HepG2 (cell line): ENCODE results near the gene MFAP4. TPM values are rescaled to one million over a fixed set of nuclear protein-coding genes. Genes with fewer than 3 reads are reported as not detected.

ENCODE experiments used
- ASH2L ChIP-seq: fragments of 300-600, 200-600 bp; sonication (generic); IDR thresholded peaks from 2 replicates; pipeline ENCODE4 v1.7.0; 2017; ENCODE audit warnings: low read depth, mild to moderate bottlenecking, moderate library complexity, mixed read lengths, low read length; ENCODE audit not compliant: insufficient read length
- CREM ChIP-seq, 2 experiments: sonication (generic) in 1 of 2; formaldehyde crosslinking in 1 of 2; IDR thresholded peaks; 2 replicates each; pipeline versions ENCODE4 v1.4.0 to v1.6.1; 2016 to 2020; ENCODE audit warnings: antibody characterized with exemption in 1 of 2, mild to moderate bottlenecking in 1 of 2, missing genetic modification reagents in 1 of 2
- FOXK1 ChIP-seq: sonication (generic); formaldehyde crosslinking; IDR thresholded peaks from 2 replicates; pipeline ENCODE4 v1.4.0; 2020; ENCODE audit warnings: low read depth, missing genetic modification reagents, borderline replicate concordance
- FOXM1 ChIP-seq: sonication (generic); formaldehyde crosslinking; IDR thresholded peaks from 2 replicates; pipeline ENCODE4 v1.5.0; 2020; ENCODE audit warnings: missing genetic modification reagents
- FOXP4 ChIP-seq: sonication (generic); formaldehyde crosslinking; IDR thresholded peaks from 2 replicates; pipeline ENCODE4 v1.4.0; 2020; ENCODE audit warnings: missing genetic modification reagents
- MAFK ChIP-seq, 2 experiments: IDR thresholded peaks in 1 of 2; conservative IDR thresholded peaks in 1 of 2; 2 replicates each; pipeline ENCODE4 v1.6.1; 2011; ENCODE audit warnings: improper control_type of control experiment in 2 of 2, low read length in 2 of 2
- MXD1 ChIP-seq: sonication (generic); formaldehyde crosslinking; IDR thresholded peaks from 2 replicates; pipeline ENCODE4 v1.4.0; 2020; ENCODE audit warnings: mild to moderate bottlenecking, missing genetic modification reagents
- REST ChIP-seq, 2 experiments: IDR thresholded peaks; 2 replicates each; pipeline ENCODE4 v1.6.1; 2011 to 2012; ENCODE audit warnings: low read length in 2 of 2, borderline replicate concordance in 1 of 2, low read depth in 1 of 2, mild to moderate bottlenecking in 1 of 2, moderate library complexity in 1 of 2
- SOX6 ChIP-seq, 2 experiments: fragments of 450-650 bp in 1 of 2; sonication (generic) in 1 of 2; formaldehyde crosslinking in 1 of 2; IDR thresholded peaks; 2 replicates each; pipeline versions ENCODE4 v1.4.0 to v1.6.1; 2017 to 2020; ENCODE audit warnings: antibody characterized with exemption in 1 of 2, mild to moderate bottlenecking in 1 of 2, missing genetic modification reagents in 1 of 2
- ZFP62 ChIP-seq: sonication (generic); formaldehyde crosslinking; IDR thresholded peaks from 2 replicates; pipeline ENCODE4 v1.4.0; 2020; ENCODE audit warnings: missing genetic modification reagents
- ZHX1 ChIP-seq: sonication (generic); formaldehyde crosslinking; IDR thresholded peaks from 2 replicates; pipeline ENCODE4 v1.8.1; 2022; ENCODE audit warnings: low read depth, mild to moderate bottlenecking, missing genetic modification reagents
- ZIK1 ChIP-seq: sonication (generic); formaldehyde crosslinking; IDR thresholded peaks from 2 replicates; pipeline ENCODE4 v1.5.0; 2020; ENCODE audit warnings: mild to moderate bottlenecking, low read depth, missing genetic modification reagents, borderline replicate concordance
- ZMYM3 ChIP-seq: sonication (generic); formaldehyde crosslinking; IDR thresholded peaks from 2 replicates; pipeline ENCODE4 v1.5.1; 2020; ENCODE audit warnings: mild to moderate bottlenecking, missing genetic modification reagents
- ZNF143 ChIP-seq: sonication (generic); formaldehyde crosslinking; IDR thresholded peaks from 2 replicates; pipeline ENCODE4 v1.4.0; 2020; ENCODE audit warnings: missing genetic modification reagents
- ZNF264 ChIP-seq: sonication (generic); formaldehyde crosslinking; IDR thresholded peaks from 2 replicates; pipeline ENCODE4 v1.4.0; 2020; ENCODE audit warnings: missing genetic modification reagents
- ZNF512 ChIP-seq: sonication (generic); formaldehyde crosslinking; IDR thresholded peaks from 2 replicates; pipeline ENCODE4 v1.4.0; 2020; ENCODE audit warnings: mild to moderate bottlenecking, missing genetic modification reagents
- ZNF7 ChIP-seq: IDR thresholded peaks from 2 replicates; pipeline ENCODE4 v1.6.1; 2016; ENCODE audit warnings: missing biosample characterization, missing genetic modification reagents
- ZNF879 ChIP-seq: sonication (generic); formaldehyde crosslinking; IDR thresholded peaks from 2 replicates; pipeline ENCODE4 v1.8.1; 2023; ENCODE audit warnings: missing genetic modification reagents
- ZSCAN25 ChIP-seq: sonication (generic); formaldehyde crosslinking; IDR thresholded peaks from 2 replicates; pipeline ENCODE4 v1.8.0; 2022; ENCODE audit warnings: mild to moderate bottlenecking, missing genetic modification reagents
- polyA plus RNA-seq, 8 experiments: library from polyadenylated mRNA; depleted of rRNA in 3 of 8; stranded (reverse) in 7 of 8; unstranded in 1 of 8; fragments of >200 nt; fragmentation: Illumina TruSeq in 4 of 8; extraction: Trizol in 4 of 8; gene quantifications; 2 replicates each; pipeline versions ENCODE4 v1.2.1 to v1.2.3, GENCODE V29; 2011 to 2016; ENCODE audit warnings: low read depth in 4 of 8, missing spikeins in 1 of 8, mixed read lengths in 1 of 8; ENCODE audit not compliant: insufficient read depth in 1 of 8
- total RNA-seq, 5 experiments: library from RNA; depleted of rRNA; stranded (reverse); fragments of >200 nt; fragmentation: Illumina TruSeq; extraction: Trizol; gene quantifications; 2 replicates each; pipeline ENCODE4 v1.2.3, GENCODE V29; 2016; ENCODE audit warnings: low read depth in 1 of 5

MFAP4 gene
- total and polyA plus RNA-seq, 2 of the 13 experiments (the other 11 are each of a cell fraction or from before 2014, with no cell fraction given) = 0.08 TPM; not detected in 1

- TF ChIP-seq MAFK (conservative IDR thresholded peaks at IDR 0.05 in 1 of 2, IDR thresholded peaks at IDR 0.05 in 1 of 2; ENCODE audit: low read length in 2 of 2) (no peak), ZMYM3 (CRISPR knock-in tag) (no peak), ZHX1 (CRISPR knock-in tag) (0 out of 2 replicates have a peak, but pooled peaks have one; percentile 2), ZNF512 (CRISPR knock-in tag) (no peak), ZSCAN25 (CRISPR knock-in tag) (0 out of 2 replicates have a peak, but pooled peaks have one; percentile 4), ZIK1 (CRISPR knock-in tag) (no peak), FOXK1 (CRISPR knock-in tag) (no peak), FOXP4 (no peak), ZNF264 (CRISPR knock-in tag) (no peak), ZNF879 (CRISPR knock-in tag) (0 out of 2 replicates have a peak, but pooled peaks have one; percentile 18), ZNF143 (CRISPR knock-in tag) (0 out of 2 replicates have a peak, but pooled peaks have one; percentile 58), MXD1 (CRISPR knock-in tag) (no peak), ZFP62 (CRISPR knock-in tag) (no peak), SOX6 (IDR thresholded peaks at IDR 0.05) (no peak), SOX6 (CRISPR knock-in tag; IDR thresholded peaks at IDR 0.05) (no peak), FOXM1 (no peak), ASH2L (no peak), REST (IDR thresholded peaks at IDR 0.05; ENCODE audit: borderline replicate concordance in 1 of 2, low read depth in 1 of 2, low read length in 2 of 2) (no peak), CREM (IDR thresholded peaks at IDR 0.05) (no peak), CREM (CRISPR knock-in tag; IDR thresholded peaks at IDR 0.05) (no peak), ZNF7 (CRISPR knock-in tag) (no peak)
Measured at GRCh38 chr17:19363114-19363438, 23.9 kb downstream of the MFAP4 start (continued).
